HepG2 (cell line): ENCODE data around the gene MYADML2. TPM values are rescaled to one million over a fixed set of nuclear protein-coding genes. Genes with fewer than 3 reads are reported as not detected.

Experiments
- AGO2 ChIP-seq: fragments of 200-400 bp; formaldehyde crosslinking; optimal IDR thresholded peaks from 2 replicates; pipeline ENCODE3; 2017; ENCODE audit warnings: mild to moderate bottlenecking, low read depth, low read length, moderate library complexity
- BCLAF1 ChIP-seq: fragments of 450-650 bp; IDR thresholded peaks from 2 replicates; pipeline ENCODE4 v1.6.1; 2017; ENCODE audit warnings: mild to moderate bottlenecking
- FOXJ3 ChIP-seq: sonication (generic); formaldehyde crosslinking; IDR thresholded peaks from 2 replicates; pipeline ENCODE4 v1.4.0; 2020; ENCODE audit warnings: missing genetic modification reagents, mild to moderate bottlenecking, borderline replicate concordance
- HIC2 ChIP-seq: sonication (generic); formaldehyde crosslinking; IDR thresholded peaks from 2 replicates; pipeline ENCODE4 v1.9.0; 2022; ENCODE audit warnings: low read depth, missing genetic modification reagents
- MED8 ChIP-seq: sonication (generic); formaldehyde crosslinking; IDR thresholded peaks from 2 replicates; pipeline ENCODE4 v1.8.1; 2023; ENCODE audit warnings: mild to moderate bottlenecking, missing genetic modification reagents; ENCODE audit not compliant: insufficient replicate concordance
- NCOA1 ChIP-seq: sonication (generic); formaldehyde crosslinking; IDR thresholded peaks from 2 replicates; pipeline ENCODE4 v1.9.0; 2021; ENCODE audit warnings: missing genetic modification reagents
- RBAK ChIP-seq: sonication (generic); formaldehyde crosslinking; IDR thresholded peaks from 2 replicates; pipeline ENCODE4 v1.5.1; 2020; ENCODE audit warnings: mild to moderate bottlenecking, missing genetic modification reagents
- RBFOX2 ChIP-seq: fragments of 200-400 bp; formaldehyde crosslinking; IDR thresholded peaks from 2 replicates; pipeline ENCODE4 v1.6.1; 2017; ENCODE audit warnings: low read depth, mild to moderate bottlenecking, low read length
- SAFB2 ChIP-seq: sonication (generic); formaldehyde crosslinking; IDR thresholded peaks from 2 replicates; pipeline ENCODE4 v1.5.1; 2020; ENCODE audit warnings: missing genetic modification reagents, low read depth, mild to moderate bottlenecking, borderline replicate concordance
- SAP130 ChIP-seq: IDR thresholded peaks from 2 replicates; pipeline ENCODE4 v1.6.1; 2016; ENCODE audit warnings: low read depth
- TAF1 ChIP-seq: sonication (generic); formaldehyde crosslinking; IDR thresholded peaks from 2 replicates; pipeline ENCODE4 v1.4.0; 2020; ENCODE audit warnings: missing genetic modification reagents
- TOE1 ChIP-seq: sonication (generic); formaldehyde crosslinking; IDR thresholded peaks from 2 replicates; pipeline ENCODE4 v1.4.0; 2020; ENCODE audit warnings: mild to moderate bottlenecking, missing genetic modification reagents
- ZFP90 ChIP-seq: sonication (generic); formaldehyde crosslinking; IDR thresholded peaks from 2 replicates; pipeline ENCODE4 v1.8.0; 2022; ENCODE audit warnings: missing genetic modification reagents, mild to moderate bottlenecking, inconsistent platforms, borderline replicate concordance
- ZNF160 ChIP-seq: sonication (generic); formaldehyde crosslinking; IDR thresholded peaks from 2 replicates; pipeline ENCODE4 v1.8.0; 2022; ENCODE audit warnings: mild to moderate bottlenecking, inconsistent platforms, missing genetic modification reagents
- ZNF431 ChIP-seq: sonication (generic); formaldehyde crosslinking; IDR thresholded peaks from 2 replicates; pipeline ENCODE4 v1.9.0; 2022; ENCODE audit warnings: missing genetic modification reagents, low read depth, mild to moderate bottlenecking, borderline replicate concordance
- ZNF543 ChIP-seq: sonication (generic); formaldehyde crosslinking; IDR thresholded peaks from 2 replicates; pipeline ENCODE4 v1.4.0; 2020; ENCODE audit warnings: mild to moderate bottlenecking, missing genetic modification reagents
- polyA plus RNA-seq, 8 experiments: library from polyadenylated mRNA; depleted of rRNA in 3 of 8; stranded (reverse) in 7 of 8; unstranded in 1 of 8; fragments of >200 nt; fragmentation: Illumina TruSeq in 4 of 8; extraction: Trizol in 4 of 8; gene quantifications; 2 replicates each; pipeline versions ENCODE4 v1.2.1 to v1.2.3, GENCODE V29; 2011 to 2016; ENCODE audit warnings: low read depth in 4 of 8, missing spikeins in 1 of 8, mixed read lengths in 1 of 8; ENCODE audit not compliant: insufficient read depth in 1 of 8
- total RNA-seq, 5 experiments: library from RNA; depleted of rRNA; stranded (reverse); fragments of >200 nt; fragmentation: Illumina TruSeq; extraction: Trizol; gene quantifications; 2 replicates each; pipeline ENCODE4 v1.2.3, GENCODE V29; 2016; ENCODE audit warnings: low read depth in 1 of 5
- TF ChIP-seq, protein P1 (sequence below): sonication (generic); formaldehyde crosslinking; IDR thresholded peaks from 2 replicates; pipeline ENCODE4 v1.8.1; 2023; ENCODE audit warnings: missing genetic modification reagents, inconsistent platforms, borderline replicate concordance
- TF ChIP-seq, protein P2 (sequence below): sonication (generic); formaldehyde crosslinking; IDR thresholded peaks from 2 replicates; pipeline ENCODE4 v1.5.0; 2020; ENCODE audit warnings: mild to moderate bottlenecking, missing genetic modification reagents, moderate library complexity
- TF ChIP-seq, protein P3 (sequence below): sonication (generic); formaldehyde crosslinking; IDR thresholded peaks from 2 replicates; pipeline ENCODE4 v1.9.0; 2021; ENCODE audit warnings: missing genetic modification reagents, mild to moderate bottlenecking, borderline replicate concordance

MYADML2 gene
- total and polyA plus RNA-seq, 2 of the 13 experiments (the other 11 are each of a cell fraction or from before 2014, with no cell fraction given) = not detected

DNA sequence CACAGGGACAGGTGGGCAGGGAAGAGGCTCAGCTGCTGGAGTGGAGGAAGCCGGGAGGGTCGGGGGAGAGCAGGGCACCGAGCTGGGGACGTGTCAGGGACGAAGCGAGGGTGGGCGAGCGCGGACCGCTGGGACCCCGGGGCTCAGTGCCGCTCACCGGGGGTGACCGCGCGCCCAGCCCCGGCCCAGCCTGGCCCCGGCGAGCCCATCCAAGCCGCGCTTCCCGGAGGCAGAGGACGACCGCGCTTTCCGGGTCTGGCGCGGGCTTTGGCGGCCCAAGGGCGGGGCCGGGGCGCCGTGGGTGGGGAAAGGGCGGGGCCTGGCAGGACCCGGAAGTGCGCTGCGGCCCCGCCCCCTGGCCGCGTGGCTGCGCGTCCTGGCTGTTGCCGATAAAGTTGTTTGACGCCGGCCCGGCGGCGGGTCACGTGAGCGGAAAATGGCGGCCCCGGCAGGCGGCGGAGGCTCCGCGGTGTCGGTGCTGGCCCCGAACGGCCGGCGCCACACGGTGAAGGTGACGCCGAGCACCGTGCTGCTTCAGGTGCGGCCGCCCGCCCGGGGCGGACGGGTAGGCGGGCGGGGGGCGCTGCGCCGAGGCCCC lies 30.3 kb upstream of the MYADML2 start, which contains the start of gene ASPSCR1 (continued):
- no peak for TF ChIP-seq TOE1 (CRISPR knock-in tag)
- 0 out of 2 replicates have a peak, but pooled peaks have one; percentile 33 for TF ChIP-seq ZNF160
- peak; percentile 2; the same call in 1 of the 2 replicates for TF ChIP-seq ZNF543 (CRISPR knock-in tag)
- peak; percentile 95 for TF ChIP-seq SAP130 (CRISPR knock-in tag)
- TF ChIP-seq RBFOX2 = peak; percentile 98
- no peak for TF ChIP-seq RBAK (CRISPR knock-in tag)
- no peak for TF ChIP-seq FOXJ3 (CRISPR knock-in tag)
- peak; percentile 50 for TF ChIP-seq AGO2
- peak; percentile 46 for TF ChIP-seq SAFB2 (CRISPR knock-in tag)
- TF ChIP-seq, protein P1, sequence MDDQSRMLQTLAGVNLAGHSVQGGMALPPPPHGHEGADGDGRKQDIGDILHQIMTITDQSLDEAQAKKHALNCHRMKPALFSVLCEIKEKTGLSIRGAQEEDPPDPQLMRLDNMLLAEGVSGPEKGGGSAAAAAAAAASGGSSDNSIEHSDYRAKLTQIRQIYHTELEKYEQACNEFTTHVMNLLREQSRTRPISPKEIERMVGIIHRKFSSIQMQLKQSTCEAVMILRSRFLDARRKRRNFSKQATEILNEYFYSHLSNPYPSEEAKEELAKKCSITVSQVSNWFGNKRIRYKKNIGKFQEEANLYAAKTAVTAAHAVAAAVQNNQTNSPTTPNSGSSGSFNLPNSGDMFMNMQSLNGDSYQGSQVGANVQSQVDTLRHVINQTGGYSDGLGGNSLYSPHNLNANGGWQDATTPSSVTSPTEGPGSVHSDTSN (CRISPR knock-in tag) = peak; percentile 15; the same call in 1 of the 2 replicates
- no peak for TF ChIP-seq NCOA1 (CRISPR knock-in tag)
- TF ChIP-seq, protein P2, sequence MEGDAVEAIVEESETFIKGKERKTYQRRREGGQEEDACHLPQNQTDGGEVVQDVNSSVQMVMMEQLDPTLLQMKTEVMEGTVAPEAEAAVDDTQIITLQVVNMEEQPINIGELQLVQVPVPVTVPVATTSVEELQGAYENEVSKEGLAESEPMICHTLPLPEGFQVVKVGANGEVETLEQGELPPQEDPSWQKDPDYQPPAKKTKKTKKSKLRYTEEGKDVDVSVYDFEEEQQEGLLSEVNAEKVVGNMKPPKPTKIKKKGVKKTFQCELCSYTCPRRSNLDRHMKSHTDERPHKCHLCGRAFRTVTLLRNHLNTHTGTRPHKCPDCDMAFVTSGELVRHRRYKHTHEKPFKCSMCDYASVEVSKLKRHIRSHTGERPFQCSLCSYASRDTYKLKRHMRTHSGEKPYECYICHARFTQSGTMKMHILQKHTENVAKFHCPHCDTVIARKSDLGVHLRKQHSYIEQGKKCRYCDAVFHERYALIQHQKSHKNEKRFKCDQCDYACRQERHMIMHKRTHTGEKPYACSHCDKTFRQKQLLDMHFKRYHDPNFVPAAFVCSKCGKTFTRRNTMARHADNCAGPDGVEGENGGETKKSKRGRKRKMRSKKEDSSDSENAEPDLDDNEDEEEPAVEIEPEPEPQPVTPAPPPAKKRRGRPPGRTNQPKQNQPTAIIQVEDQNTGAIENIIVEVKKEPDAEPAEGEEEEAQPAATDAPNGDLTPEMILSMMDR (CRISPR knock-in tag) = no peak; the same call in 1 of the 2 replicates
- TF ChIP-seq ZNF431 (CRISPR knock-in tag) = peak; percentile 68; the same call in 1 of the 2 replicates
- TF ChIP-seq BCLAF1 = no peak
- TF ChIP-seq MED8 (CRISPR knock-in tag) = peak; percentile 67
- peak; percentile 75 for TF ChIP-seq TAF1
- no peak for TF ChIP-seq HIC2 (CRISPR knock-in tag)
- TF ChIP-seq, protein P3, sequence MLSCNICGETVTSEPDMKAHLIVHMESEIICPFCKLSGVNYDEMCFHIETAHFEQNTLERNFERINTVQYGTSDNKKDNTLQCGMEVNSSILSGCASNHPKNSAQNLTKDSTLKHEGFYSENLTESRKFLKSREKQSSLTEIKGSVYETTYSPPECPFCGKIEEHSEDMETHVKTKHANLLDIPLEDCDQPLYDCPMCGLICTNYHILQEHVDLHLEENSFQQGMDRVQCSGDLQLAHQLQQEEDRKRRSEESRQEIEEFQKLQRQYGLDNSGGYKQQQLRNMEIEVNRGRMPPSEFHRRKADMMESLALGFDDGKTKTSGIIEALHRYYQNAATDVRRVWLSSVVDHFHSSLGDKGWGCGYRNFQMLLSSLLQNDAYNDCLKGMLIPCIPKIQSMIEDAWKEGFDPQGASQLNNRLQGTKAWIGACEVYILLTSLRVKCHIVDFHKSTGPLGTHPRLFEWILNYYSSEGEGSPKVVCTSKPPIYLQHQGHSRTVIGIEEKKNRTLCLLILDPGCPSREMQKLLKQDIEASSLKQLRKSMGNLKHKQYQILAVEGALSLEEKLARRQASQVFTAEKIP = no peak
- no peak for TF ChIP-seq ZFP90 (CRISPR knock-in tag)
